Activated CD4-positive, alpha-beta T cell treated with anti-CD3 and anti-CD28 coated beads, Interleukin-2, amount 50 U/mL, for 24 hours (primary cell): ENCODE measurements around the gene SGSM1.
"Not testable (repeated sequence)": the region's sequence is repeated elsewhere in the genome, so short reads cannot be mapped to it uniquely, and the experiment has no call there.

Experiments used
- DNase-seq, 2 donors: peaks; one replicate each; pipeline ENCODE4 v3.0.0-alpha.2; 2020; ENCODE audit warnings: low read depth in 1 of 2, low spot score in 1 of 2

The SGSM1 gene

GRCh38 chr22:24834845-24835570, 29.0 kb downstream of the SGSM1 start:
- DNase-seq: no peak

- no peak for DNase-seq
Measured at GRCh38 chr22:24836282-24836681, 30.3 kb downstream of the SGSM1 start.

GRCh38 chr22:24837517-24837916, 31.5 kb downstream of the SGSM1 start:
- DNase-seq: not testable (repeated sequence)

- no peak for DNase-seq
Measured at GRCh38 chr22:24841261-24841660, 35.2 kb downstream of the SGSM1 start.

GRCh38 chr22:24843048-24843447, 37.0 kb downstream of the SGSM1 start:
- DNase-seq: no peak

GRCh38 chr22:24845041-24845898, 39.3 kb downstream of the SGSM1 start:
- no peak for DNase-seq

GRCh38 chr22:24847490-24847889, 41.5 kb downstream of the SGSM1 start:
- DNase-seq: no peak

GRCh38 chr22:24848559-24849168, 42.7 kb downstream of the SGSM1 start:
- no peak for DNase-seq

- no peak for DNase-seq
Measured at GRCh38 chr22:24855794-24856193, 49.8 kb downstream of the SGSM1 start.

GRCh38 chr22:24857576-24857975, 51.6 kb downstream of the SGSM1 start:
- DNase-seq: no peak

GRCh38 chr22:24859587-24859986, 53.6 kb downstream of the SGSM1 start:
- no peak for DNase-seq

GRCh38 chr22:24865508-24865907, 59.5 kb downstream of the SGSM1 start:
- no peak for DNase-seq

GRCh38 chr22:24867323-24868022, 61.5 kb downstream of the SGSM1 start:
- DNase-seq: no peak

- DNase-seq: no peak
Measured at GRCh38 chr22:24868979-24869378, 63.0 kb downstream of the SGSM1 start.

GRCh38 chr22:24871611-24872205, 65.7 kb downstream of the SGSM1 start:
- no peak for DNase-seq

- DNase-seq: no peak
Measured at GRCh38 chr22:24873226-24873625, 67.2 kb downstream of the SGSM1 start.

- DNase-seq: no peak
Measured at GRCh38 chr22:24875862-24876506, 70.0 kb downstream of the SGSM1 start.

- DNase-seq: no peak
Measured at GRCh38 chr22:24876700-24877099, 70.7 kb downstream of the SGSM1 start.

GRCh38 chr22:24878969-24879368, 73.0 kb downstream of the SGSM1 start:
- DNase-seq: no peak

- no peak for DNase-seq
Measured at GRCh38 chr22:24883432-24883831, 77.4 kb downstream of the SGSM1 start.
